ENCODE results near the gene PDPN.

Gene PDPN

GRCh38 chr1:13595411-13595810, 11.8 kb downstream of the PDPN start:
- no peak for DNase-seq (ENCODE audit: low read depth)
- TF ChIP-seq CTCF (conservative IDR thresholded peaks at IDR 0.05; ENCODE audit: low read depth, low read length) = no peak
- H3K4me3 ChIP-seq (ENCODE audit: low read length) = no peak overlapping the region

GRCh38 chr1:13597166-13597565, 13.5 kb downstream of the PDPN start:
- no peak for TF ChIP-seq CTCF (conservative IDR thresholded peaks at IDR 0.05; ENCODE audit: low read depth, low read length)
- H3K4me3 ChIP-seq (ENCODE audit: low read length) = no peak overlapping the region
- no peak for DNase-seq (ENCODE audit: low read depth)

GRCh38 chr1:13600762-13601453, 17.3 kb downstream of the PDPN start:
- H3K4me3 ChIP-seq (ENCODE audit: low read length) = no peak overlapping the region
- DNase-seq (ENCODE audit: low read depth) = no peak
- TF ChIP-seq CTCF (conservative IDR thresholded peaks at IDR 0.05; ENCODE audit: low read depth, low read length) = no peak

- TF ChIP-seq CTCF (conservative IDR thresholded peaks at IDR 0.05; ENCODE audit: low read depth, low read length) = no peak
- no peak overlapping the region for H3K4me3 ChIP-seq (ENCODE audit: low read length)
- DNase-seq (ENCODE audit: low read depth) = no peak
Observed at GRCh38 chr1:13604176-13604575, 20.5 kb downstream of the PDPN start.

- TF ChIP-seq CTCF (conservative IDR thresholded peaks at IDR 0.05; ENCODE audit: low read depth, low read length) = no peak
- no peak overlapping the region for H3K4me3 ChIP-seq (ENCODE audit: low read length)
- DNase-seq (ENCODE audit: low read depth) = no peak
Observed at GRCh38 chr1:13604721-13605120, 21.1 kb downstream of the PDPN start.

- no peak for TF ChIP-seq CTCF (conservative IDR thresholded peaks at IDR 0.05; ENCODE audit: low read depth, low read length)
- no peak for DNase-seq (ENCODE audit: low read depth)
- H3K4me3 ChIP-seq (ENCODE audit: low read length) = no peak overlapping the region
Observed at GRCh38 chr1:13605159-13605558, 21.5 kb downstream of the PDPN start.

GRCh38 chr1:13607002-13607401, 23.4 kb downstream of the PDPN start:
- TF ChIP-seq CTCF (conservative IDR thresholded peaks at IDR 0.05; ENCODE audit: low read depth, low read length) = no peak
- H3K4me3 ChIP-seq (ENCODE audit: low read length) = no peak overlapping the region
- DNase-seq (ENCODE audit: low read depth) = no peak
